GM12892 (cell line): ENCODE data around the gene MAPK8IP1.

ENCODE experiments used
- DNase-seq: peaks from one replicate; pipeline ENCODE4 v3.0.0; 2011; ENCODE audit not compliant: insufficient read length
- FAIRE-seq: peaks from 2 replicates; lab custom pipeline; 2011; peaks lifted over from hg19 to GRCh38; lab: Jason Lieb, UNC
- POLR2A ChIP-seq: IDR thresholded peaks from 2 replicates; pipeline ENCODE4 v1.6.1; 2011; ENCODE audit warnings: low read depth, low read length, control low read depth
- POLR2AphosphoS5 ChIP-seq: IDR thresholded peaks from 2 replicates; pipeline ENCODE4 v1.6.1; 2011; ENCODE audit warnings: low read depth, low read length, control low read depth
- TAF1 ChIP-seq: IDR thresholded peaks from 2 replicates; pipeline ENCODE4 v1.6.1; 2011; ENCODE audit warnings: low read depth, mild to moderate bottlenecking, control low read depth, low read length, borderline replicate concordance

MAPK8IP1 gene

DNA sequence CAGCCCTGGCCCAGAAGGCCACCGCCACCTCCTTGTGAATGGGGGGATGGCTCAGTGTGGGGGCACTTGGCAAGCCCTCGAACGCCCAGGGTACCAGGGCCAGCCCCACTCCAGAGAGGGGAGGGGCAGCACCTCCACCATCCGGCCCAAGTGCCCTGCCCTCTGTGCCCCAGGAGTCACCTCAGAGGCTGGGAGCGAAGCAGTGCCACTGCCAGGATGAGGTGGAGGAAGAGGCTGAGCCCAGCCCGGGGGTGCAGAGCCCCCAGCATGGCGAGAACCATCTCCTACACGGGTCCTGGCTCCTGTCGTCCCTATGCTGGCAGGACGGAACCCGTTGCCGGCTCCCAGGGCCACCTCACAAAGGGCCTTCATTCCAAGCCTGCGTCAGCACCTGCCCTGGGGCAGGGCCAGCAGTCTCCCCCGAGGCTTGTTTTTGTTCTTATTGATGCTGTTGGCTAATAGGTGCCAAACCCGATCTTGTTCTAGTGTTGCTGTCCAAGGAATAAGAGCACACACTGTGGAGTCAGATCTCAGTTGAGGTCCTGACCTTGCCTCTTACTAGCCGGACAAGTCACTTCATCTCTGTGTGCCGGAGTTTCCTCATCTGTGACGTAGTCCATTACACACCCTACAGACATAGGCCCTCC, 21.6 kb downstream of the MAPK8IP1 start, which contains the start of gene FREY1:
Gene FREY1, minus strand, starts transcription at position 307 of the 647 bp plus-strand sequence. Its CDS starts 26 bp downstream, at position 281.
- TF ChIP-seq POLR2A (peak; percentile 10; the same call in 1 of the 2 replicates), TAF1 (no peak)
- no peak for FAIRE-seq
- no peak for DNase-seq

DNA sequence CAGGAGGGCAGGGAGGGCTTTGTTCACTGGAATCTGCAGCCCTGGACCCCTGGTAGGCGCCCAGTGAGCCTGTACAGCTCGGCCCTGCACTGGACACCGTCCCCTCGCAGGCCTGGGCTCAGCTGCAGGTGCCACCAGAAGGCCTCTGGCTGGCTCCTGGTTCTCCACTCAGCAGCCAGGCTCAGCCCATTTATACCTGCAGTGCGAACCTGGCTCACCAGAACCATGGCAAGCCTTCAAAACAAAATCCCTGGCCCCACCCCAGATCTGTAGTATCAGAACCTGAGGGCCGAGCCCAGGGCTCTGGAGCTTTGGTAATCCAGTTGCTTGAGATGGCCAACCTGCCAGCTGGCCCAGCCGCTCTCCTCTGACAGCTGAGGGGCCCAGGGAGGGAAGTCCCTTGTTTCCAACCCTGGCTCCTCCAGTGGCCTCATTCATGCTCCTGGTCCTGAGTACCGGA, 22.5 kb downstream of the MAPK8IP1 start:
- DNase-seq (no peak), FAIRE-seq (no peak)
- TF ChIP-seq POLR2AphosphoS5 (no peak; the same call in 1 of the 2 replicates), TAF1 (no peak), POLR2A (no peak)

DNA sequence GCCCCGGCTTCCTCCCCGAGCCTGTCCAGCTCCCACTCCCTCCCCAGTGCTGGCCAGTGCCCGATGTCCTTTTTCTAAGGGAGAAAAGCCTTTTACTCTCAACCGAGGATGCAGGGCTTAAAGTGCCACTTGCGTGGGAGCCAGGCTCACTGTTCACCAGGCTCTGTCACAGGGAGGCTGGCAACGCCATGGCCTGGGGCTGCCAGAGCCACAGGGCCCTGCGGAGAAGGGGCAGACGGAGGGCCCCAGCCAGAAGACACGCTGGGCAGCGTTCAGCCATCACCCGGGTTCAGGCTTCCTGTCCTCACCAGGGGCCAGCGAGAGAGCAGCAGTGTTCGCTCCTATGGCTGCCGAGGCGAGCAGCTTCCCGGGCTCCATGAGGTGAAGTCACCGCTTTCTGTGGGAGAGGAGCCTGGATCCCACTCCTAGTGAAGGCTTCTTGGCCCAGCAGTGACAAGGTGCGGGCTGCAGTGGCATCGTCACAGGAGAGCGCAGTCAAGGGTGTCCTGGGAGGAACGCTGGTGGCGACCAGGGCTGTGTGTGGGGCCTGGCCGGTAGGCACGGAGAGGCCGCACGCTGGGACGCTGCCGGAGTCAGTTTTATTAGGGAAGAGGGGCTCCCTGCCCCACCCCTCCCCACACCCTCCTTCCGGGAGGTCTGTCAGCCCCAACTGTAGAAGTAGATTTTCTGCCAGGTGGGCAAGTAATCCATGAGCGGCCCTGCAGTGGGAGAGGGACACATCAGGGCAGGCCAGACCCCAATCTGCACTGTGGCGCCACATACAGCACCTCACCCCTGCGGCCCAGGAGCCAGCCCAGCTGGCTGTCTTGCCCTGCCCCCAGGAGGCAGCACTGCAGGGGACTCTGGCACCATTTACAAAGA, 24.4 kb downstream of the MAPK8IP1 start:
- DNase-seq (no peak), FAIRE-seq (no peak)
- TF ChIP-seq POLR2AphosphoS5 (no peak), POLR2A (no peak; the same call in 1 of the 2 replicates), TAF1 (no peak)

DNA sequence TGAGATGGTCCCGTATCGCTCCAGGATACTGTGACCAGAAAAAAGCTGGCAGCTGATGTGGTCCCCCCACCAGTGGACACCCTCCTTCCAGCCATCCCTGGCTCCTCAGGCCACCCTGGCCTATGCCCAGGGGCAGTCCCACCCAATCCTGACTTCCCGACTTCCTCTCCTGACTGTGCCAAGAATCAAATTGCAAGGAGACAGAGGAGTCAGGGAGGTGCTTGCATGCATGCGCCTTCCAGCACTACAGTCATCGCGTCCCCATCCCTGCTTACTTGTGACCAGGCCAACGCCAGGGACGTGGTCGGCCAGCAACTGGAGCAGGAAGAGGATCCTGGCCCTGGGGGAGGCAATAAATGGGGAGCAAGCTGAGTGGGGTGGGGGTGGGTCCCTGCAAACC, 25.2 kb downstream of the MAPK8IP1 start:
- TF ChIP-seq POLR2AphosphoS5 = no peak
- TF ChIP-seq TAF1 = no peak
- no peak for FAIRE-seq
- DNase-seq = no peak

DNA sequence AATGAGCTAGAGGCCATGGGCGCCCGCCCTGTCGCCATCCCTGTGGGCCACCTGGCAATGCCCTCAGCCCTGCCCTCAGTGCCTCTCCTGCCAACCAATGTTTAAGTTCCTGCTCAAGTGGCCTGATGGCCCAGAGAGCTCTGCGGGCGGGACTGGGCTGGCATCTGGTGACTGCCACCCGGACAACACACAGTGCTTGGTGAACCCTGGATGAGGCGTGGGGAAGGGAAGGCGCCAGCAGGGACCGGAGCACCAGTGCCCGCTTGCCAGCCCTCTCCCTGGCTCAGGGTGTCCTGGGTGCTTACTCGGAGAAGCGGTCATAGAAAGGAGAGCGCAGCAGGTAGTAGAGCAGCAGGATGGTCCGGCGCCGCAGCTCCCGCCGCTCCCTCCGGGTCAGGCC, 28.1 kb downstream of the MAPK8IP1 start:
- FAIRE-seq (no peak), DNase-seq (no peak)
- TF ChIP-seq POLR2A = no peak

DNA sequence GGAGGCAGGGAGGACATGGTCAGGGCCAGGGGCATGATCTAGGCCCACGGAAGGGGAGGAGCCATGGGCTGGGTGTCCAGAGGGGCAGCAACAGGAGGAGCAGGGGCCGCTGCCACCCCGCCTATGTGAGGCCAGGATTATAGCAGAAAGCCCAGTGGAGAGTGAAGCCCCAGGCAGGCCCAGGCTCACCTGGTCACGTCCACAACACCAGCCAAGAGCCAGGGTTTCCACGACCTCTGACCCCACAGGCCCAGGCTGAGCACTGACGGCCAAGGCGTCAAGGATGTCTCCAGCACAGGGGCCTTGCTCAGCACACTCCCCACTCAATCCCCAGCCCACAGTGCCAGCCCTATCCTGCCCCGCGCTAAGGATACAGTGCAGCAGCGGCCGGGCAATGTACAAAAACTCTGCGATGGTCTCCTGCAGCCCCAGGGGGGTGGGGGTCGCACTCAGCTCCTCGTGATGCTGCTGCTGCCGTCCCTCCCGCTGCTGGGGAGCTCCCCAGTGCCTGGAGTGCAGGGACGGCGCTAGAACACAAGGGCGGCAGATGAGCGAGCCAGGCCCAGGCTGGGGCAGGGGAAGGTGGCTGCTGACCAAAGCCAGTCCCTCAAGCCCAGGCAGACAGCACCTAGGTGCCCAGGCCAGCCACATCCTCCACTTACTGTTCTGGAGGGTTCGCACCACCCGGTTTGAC, 28.6 kb downstream of the MAPK8IP1 start:
- FAIRE-seq (no peak), DNase-seq (no peak)
- TF ChIP-seq TAF1 = no peak
- TF ChIP-seq POLR2AphosphoS5 = no peak
- TF ChIP-seq POLR2A = no peak

DNA sequence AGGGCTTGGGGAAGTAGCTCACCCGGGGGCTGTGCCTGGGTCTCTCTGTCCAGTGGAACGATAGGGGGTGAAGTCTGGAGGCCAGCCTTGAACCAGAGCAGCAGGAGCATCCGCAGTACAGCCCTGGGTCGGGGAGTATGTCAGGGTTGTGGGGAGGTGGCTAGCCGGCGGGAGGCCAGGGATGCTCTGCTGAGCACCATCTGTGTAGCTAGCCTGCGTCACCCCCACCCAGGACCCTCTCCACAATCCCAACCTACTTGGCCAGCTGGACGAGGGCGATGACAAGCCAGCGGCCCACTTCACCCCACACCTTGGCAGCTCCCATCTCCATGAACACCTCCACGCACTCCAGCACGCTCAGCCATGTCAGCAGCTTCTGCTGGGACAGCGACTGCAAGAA, 30.0 kb downstream of the MAPK8IP1 start:
- DNase-seq = no peak
- no peak for FAIRE-seq
- TF ChIP-seq TAF1 (no peak), POLR2AphosphoS5 (no peak), POLR2A (no peak)

DNA sequence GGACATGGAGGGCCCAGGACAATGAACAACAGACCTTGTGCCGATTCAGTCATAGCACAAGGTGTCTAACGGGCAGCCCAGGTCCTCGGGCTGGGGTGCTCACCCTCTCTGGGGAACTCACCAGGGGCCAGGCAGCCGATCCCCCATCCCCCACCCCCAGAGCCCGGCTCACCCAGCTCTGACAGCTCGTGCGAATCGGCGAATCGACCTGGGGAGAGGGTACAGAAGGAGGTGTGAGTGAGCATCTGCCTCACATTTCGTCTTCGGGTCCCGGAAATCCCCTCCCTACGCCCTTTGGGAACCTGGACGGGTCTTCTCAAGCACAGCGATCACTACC, 31.8 kb downstream of the MAPK8IP1 start:
- FAIRE-seq (peak; percentile 69), DNase-seq (no peak)

DNA sequence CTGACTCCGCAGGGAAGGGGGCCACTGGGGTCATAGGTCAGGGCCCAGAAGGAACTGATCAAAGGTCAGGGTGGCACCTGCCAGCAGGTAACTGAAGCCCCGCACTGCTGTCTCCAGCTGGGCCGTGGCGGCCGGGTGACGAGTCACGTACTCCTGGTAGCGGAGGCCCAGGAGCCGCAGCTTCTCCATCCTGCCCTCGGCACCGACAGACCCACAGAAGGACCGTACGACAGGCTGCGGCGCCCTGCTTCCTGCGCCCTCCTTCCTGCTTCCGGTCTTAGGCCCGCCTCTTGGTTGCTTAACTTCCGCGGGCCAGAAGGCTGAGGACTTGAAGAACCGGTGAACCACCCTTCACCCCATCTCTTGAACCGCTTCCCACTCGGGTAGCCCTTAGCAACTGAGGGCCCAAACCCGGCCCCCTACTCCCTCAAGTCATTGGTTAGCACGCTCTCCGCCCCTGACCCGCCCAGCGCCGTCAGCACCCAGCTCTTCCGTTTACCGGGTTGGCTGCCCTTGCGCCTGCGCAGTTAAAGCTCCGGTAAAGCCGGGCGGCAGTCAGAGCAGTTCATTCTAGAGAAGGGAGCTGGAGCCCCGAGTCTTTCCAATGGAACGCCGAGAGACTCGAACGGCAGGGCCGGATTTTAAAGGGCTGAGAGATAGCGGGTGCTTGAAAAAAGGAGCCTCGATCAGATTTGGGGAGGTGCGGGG, 32.3 kb downstream of the MAPK8IP1 start, which contains the start of gene PEX16:
Gene PEX16, minus strand, starts transcription at position 255 of the 708 bp plus-strand sequence. Its CDS starts 66 bp downstream, at position 189.
- TF ChIP-seq POLR2A (peak; percentile 95), POLR2AphosphoS5 (peak; percentile 98), TAF1 (0 out of 2 replicates have a peak, but pooled peaks have one; percentile 14)
- FAIRE-seq (peak; percentile 97), DNase-seq (peak; percentile 98)

More for the DNA sequence above, 31.8 kb downstream of the MAPK8IP1 start:
- TF ChIP-seq TAF1 (no peak), POLR2AphosphoS5 (no peak), POLR2A (no peak)

DNA sequence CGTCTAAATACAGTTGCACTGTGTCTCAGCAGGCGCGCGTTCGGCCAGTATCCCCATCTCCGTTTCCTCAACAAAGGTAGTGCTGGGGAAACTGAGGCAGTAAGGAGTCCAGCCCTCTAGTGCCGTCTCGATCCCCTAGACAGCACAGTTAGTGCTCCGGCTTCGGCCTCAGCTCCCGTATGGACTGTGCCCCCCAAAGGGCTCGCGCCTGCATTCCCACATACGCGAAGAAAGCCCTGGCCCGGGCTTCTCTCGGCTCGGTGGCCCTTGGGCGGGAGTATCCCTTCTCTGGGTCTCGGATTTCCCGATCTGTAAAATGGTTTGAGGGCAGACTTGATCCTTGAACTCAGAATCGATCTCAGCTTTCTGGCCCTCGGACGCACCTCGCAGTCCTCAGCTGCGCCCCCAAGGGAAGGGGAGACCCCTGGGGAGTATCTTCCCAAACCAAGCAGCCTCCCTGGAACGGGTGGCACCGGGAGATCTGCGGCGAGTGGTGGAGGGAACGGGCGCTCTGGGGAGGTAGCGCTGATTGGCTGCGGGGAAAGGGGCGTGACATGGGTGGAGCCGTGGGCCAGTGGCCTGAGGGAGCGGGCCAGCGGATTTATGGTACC, 33.0 kb downstream of the MAPK8IP1 start:
- peak; percentile 85 for DNase-seq
- FAIRE-seq = peak; percentile 98
- no peak for TF ChIP-seq TAF1
- TF ChIP-seq POLR2AphosphoS5 = no peak
- TF ChIP-seq POLR2A = no peak
